ENCODE measurements around the gene MOB3A. TPM values are rescaled to one million over a fixed set of nuclear protein-coding genes. Genes with fewer than 3 reads are reported as not detected.

Gene MOB3A
- total RNA-seq, 1 donor from 2014 or later: 88.5 TPM

- Mint-ChIP-seq H3K4me3 (ENCODE audit: unreplicated experiment) (peak overlapping the region; percentile 83), H3K4me1 (ENCODE audit: unreplicated experiment) (peaks cover 12% of the 10 kb centered on the region), H3K27ac (ENCODE audit: unreplicated experiment) (no peak overlapping the region), H3K36me3 (ENCODE audit: low read depth, unreplicated experiment) (no peaks in the 10 kb centered on the region), H3K9me3 (ENCODE audit: unreplicated experiment) (no peaks in the 10 kb centered on the region), H3K27me3 (ENCODE audit: unreplicated experiment) (peaks cover 7% of the 10 kb centered on the region)
- DNase-seq (ENCODE audit: low spot score): no peak
- no peak for TF ChIP-seq CTCF (IDR thresholded peaks at IDR 0.05; ENCODE audit: unreplicated experiment)
Measured at GRCh38 chr19:2051773-2052704, 44.1 kb downstream of the MOB3A start.

- peaks cover 11% of the 10 kb centered on the region for H3K4me1 Mint-ChIP-seq (ENCODE audit: unreplicated experiment)
- peak; percentile 99 for DNase-seq (ENCODE audit: low spot score)
- H3K27me3 Mint-ChIP-seq (ENCODE audit: unreplicated experiment): peaks cover 7% of the 10 kb centered on the region
- H3K27ac Mint-ChIP-seq (ENCODE audit: unreplicated experiment): no peak within 1 kb of the TSS
- H3K36me3 Mint-ChIP-seq (ENCODE audit: low read depth, unreplicated experiment): no peaks in the 10 kb centered on the region
- no peaks in the 10 kb centered on the region for H3K9me3 Mint-ChIP-seq (ENCODE audit: unreplicated experiment)
- H3K4me3 Mint-ChIP-seq (ENCODE audit: unreplicated experiment): peak within 1 kb of the TSS; percentile 94
- TF ChIP-seq CTCF (IDR thresholded peaks at IDR 0.05; ENCODE audit: unreplicated experiment): peak; percentile 79
Measured at GRCh38 chr19:2050991-2051772, 44.9 kb downstream of the MOB3A start, which contains the start of gene MKNK2. Gene MKNK2, minus strand, starts transcription at chr19:2051244. Its CDS starts 393 bp downstream, at chr19:2050851.

- Mint-ChIP-seq H3K4me3 (ENCODE audit: unreplicated experiment) (peak overlapping the region; percentile 94), H3K27ac (ENCODE audit: unreplicated experiment) (no peak overlapping the region), H3K4me1 (ENCODE audit: unreplicated experiment) (peaks cover 7% of the 10 kb centered on the region), H3K27me3 (ENCODE audit: unreplicated experiment) (peaks cover 7% of the 10 kb centered on the region), H3K36me3 (ENCODE audit: low read depth, unreplicated experiment) (no peaks in the 10 kb centered on the region), H3K9me3 (ENCODE audit: unreplicated experiment) (no peaks in the 10 kb centered on the region)
- no peak for TF ChIP-seq CTCF (IDR thresholded peaks at IDR 0.05; ENCODE audit: unreplicated experiment)
- DNase-seq (ENCODE audit: low spot score): no peak
Measured at GRCh38 chr19:2050349-2050990, 45.7 kb downstream of the MOB3A start.

DNA sequence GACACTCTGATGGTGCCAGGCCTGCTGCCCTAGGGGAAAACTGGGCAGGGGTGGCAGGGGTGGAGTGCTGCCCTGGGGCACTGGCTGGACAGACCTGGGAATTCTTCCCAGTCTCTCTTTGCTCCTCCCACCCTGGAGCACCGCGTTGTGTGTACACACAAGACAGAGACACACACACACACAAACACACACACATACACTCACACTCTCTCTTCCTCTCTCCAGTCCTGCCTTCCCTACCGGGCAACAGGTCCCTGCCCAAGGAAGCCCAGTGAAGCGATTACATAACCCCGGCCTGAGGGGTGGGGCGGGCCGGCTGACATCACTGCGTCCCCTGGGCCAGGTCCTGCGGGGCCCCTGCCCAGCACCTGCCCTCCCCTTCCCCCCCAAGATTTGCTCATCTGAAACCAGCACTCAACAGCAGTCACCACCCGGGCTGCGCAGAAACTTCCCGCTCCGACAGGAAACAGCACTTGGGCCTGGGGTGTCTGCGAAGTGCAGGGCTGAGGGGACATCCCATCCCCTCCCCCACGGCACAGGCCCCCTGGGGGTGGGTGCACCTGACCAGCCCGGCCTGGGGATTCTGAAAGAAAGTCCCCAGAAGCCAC is 46.3 kb downstream of the MOB3A start:
- peak overlapping the region; percentile 94 for H3K4me3 Mint-ChIP-seq (ENCODE audit: unreplicated experiment)
- H3K36me3 Mint-ChIP-seq (ENCODE audit: low read depth, unreplicated experiment): no peaks in the 10 kb centered on the region
- DNase-seq (ENCODE audit: low spot score): peak; percentile 60
- H3K27me3 Mint-ChIP-seq (ENCODE audit: unreplicated experiment): peaks cover 7% of the 10 kb centered on the region
- no peak overlapping the region for H3K27ac Mint-ChIP-seq (ENCODE audit: unreplicated experiment)
- H3K4me1 Mint-ChIP-seq (ENCODE audit: unreplicated experiment): peaks cover 7% of the 10 kb centered on the region
- TF ChIP-seq CTCF (IDR thresholded peaks at IDR 0.05; ENCODE audit: unreplicated experiment): no peak
- H3K9me3 Mint-ChIP-seq (ENCODE audit: unreplicated experiment): no peaks in the 10 kb centered on the region
